ENCODE data around the gene FTCDNL1.

FTCDNL1 gene

GRCh38 chr2:199814101-199814816 is 36.7 kb downstream of the FTCDNL1 start:
- TF ChIP-seq CTCF (IDR thresholded peaks at IDR 0.05; ENCODE audit: extremely low read depth, insufficient read depth, missing control alignments): no peak
- no peak for DNase-seq (ENCODE audit: low spot score)
- in situ Hi-C loops (cut with MboI; ENCODE audit: low pct_unique_long_range_greater_than_20kb, low sequenced_read_pairs, unreplicated experiment): no loop called here

GRCh38 chr2:199812493-199812892 is 38.5 kb downstream of the FTCDNL1 start:
- TF ChIP-seq CTCF (IDR thresholded peaks at IDR 0.05; ENCODE audit: extremely low read depth, insufficient read depth, missing control alignments): no peak
- DNase-seq (ENCODE audit: low spot score): no peak
- in situ Hi-C loops (cut with MboI; ENCODE audit: low pct_unique_long_range_greater_than_20kb, low sequenced_read_pairs, unreplicated experiment): no loop called here

- DNase-seq (ENCODE audit: low spot score): no peak
These were observed 39.6 kb downstream of the FTCDNL1 start for GRCh38 chr2:199811346-199811745.

GRCh38 chr2:199810422-199811171 is 40.4 kb downstream of the FTCDNL1 start:
- no peak for DNase-seq (ENCODE audit: low spot score)
- in situ Hi-C loops (cut with MboI; ENCODE audit: low pct_unique_long_range_greater_than_20kb, low sequenced_read_pairs, unreplicated experiment): no loop called here

More at GRCh38 chr2:199811346-199811745, 39.6 kb downstream of the FTCDNL1 start:
- TF ChIP-seq CTCF (IDR thresholded peaks at IDR 0.05; ENCODE audit: extremely low read depth, insufficient read depth, missing control alignments): no peak
- in situ Hi-C loops (cut with MboI; ENCODE audit: low pct_unique_long_range_greater_than_20kb, low sequenced_read_pairs, unreplicated experiment): no loop called here

GRCh38 chr2:199807966-199808365 is 43.0 kb downstream of the FTCDNL1 start:
- DNase-seq (ENCODE audit: low spot score): no peak
- in situ Hi-C loops (cut with MboI; ENCODE audit: low pct_unique_long_range_greater_than_20kb, low sequenced_read_pairs, unreplicated experiment): no loop called here
- TF ChIP-seq CTCF (IDR thresholded peaks at IDR 0.05; ENCODE audit: extremely low read depth, insufficient read depth, missing control alignments): no peak

More at GRCh38 chr2:199810422-199811171, 40.4 kb downstream of the FTCDNL1 start:
- no peak for TF ChIP-seq CTCF (IDR thresholded peaks at IDR 0.05; ENCODE audit: extremely low read depth, insufficient read depth, missing control alignments)

- no peak for TF ChIP-seq CTCF (IDR thresholded peaks at IDR 0.05; ENCODE audit: extremely low read depth, insufficient read depth, missing control alignments)
- in situ Hi-C loops (cut with MboI; ENCODE audit: low pct_unique_long_range_greater_than_20kb, low sequenced_read_pairs, unreplicated experiment): no loop called here
- no peak for DNase-seq (ENCODE audit: low spot score)
These were observed 44.8 kb downstream of the FTCDNL1 start for GRCh38 chr2:199806179-199806578.

All from GM13977 (cell line).